ENCODE data around the gene SLC22A12. TPM values are rescaled to one million over a fixed set of nuclear protein-coding genes. Genes with fewer than 3 reads are reported as not detected.

The SLC22A12 gene
- total and polyA plus RNA-seq, 2 of the 8 experiments (the other 6 are each of a cell fraction or from before 2014, with no cell fraction given) = not detected

DNA sequence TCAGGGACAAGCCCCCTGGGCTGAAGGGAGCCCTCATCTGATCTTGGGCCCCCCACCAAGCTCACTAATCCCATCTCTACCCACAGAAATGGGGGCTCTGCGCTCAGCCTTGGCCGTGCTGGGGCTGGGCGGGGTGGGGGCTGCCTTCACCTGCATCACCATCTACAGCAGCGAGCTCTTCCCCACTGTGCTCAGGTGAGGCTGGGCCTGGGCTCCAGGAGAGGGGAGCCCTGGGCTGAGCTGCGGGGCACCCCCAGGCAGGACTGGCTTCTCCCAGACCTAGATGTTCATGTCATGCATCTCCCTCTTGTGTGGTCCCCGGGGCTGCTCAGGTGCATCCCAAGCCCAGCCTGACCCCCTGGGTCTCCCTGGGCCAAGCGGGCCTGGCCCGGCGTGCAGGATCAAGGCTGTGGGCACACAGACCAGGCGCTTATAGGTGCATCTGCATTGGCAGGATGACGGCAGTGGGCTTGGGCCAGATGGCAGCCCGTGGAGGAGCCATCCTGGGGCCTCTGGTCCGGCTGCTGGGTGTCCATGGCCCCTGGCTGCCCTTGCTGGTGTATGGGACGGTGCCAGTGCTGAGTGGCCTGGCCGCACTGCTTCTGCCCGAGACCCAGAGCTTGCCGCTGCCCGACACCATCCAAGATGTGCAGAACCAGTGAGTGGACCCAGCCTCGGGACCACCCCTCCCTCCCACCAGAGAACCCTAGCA lies 9.4 kb downstream of the SLC22A12 start:
- peaks cover 9% of the 10 kb centered on the region; the same call in 1 of the 2 replicates for H3K23me2 ChIP-seq (ENCODE audit: low read depth, low read length)
- no peak for TF ChIP-seq EGR1 (IDR thresholded peaks at IDR 0.05; ENCODE audit: borderline replicate concordance, low read depth, low read length)
- TF ChIP-seq TBP (IDR thresholded peaks at IDR 0.05; ENCODE audit: low read depth, low read length) = no peak
- TF ChIP-seq RXRA (IDR thresholded peaks at IDR 0.05; ENCODE audit: insufficient read depth, low read depth, low read length) = no peak
- no peak for TF ChIP-seq SRF (IDR thresholded peaks at IDR 0.05; ENCODE audit: low read depth, low read length)
- no peak for TF ChIP-seq SP4 (IDR thresholded peaks at IDR 0.05; ENCODE audit: low read length)
- TF ChIP-seq CBX5 (IDR thresholded peaks at IDR 0.05; ENCODE audit: low read depth, low read length) = no peak
- no peak overlapping the region for H3K18ac ChIP-seq (ENCODE audit: extremely low read depth, low read length)
- H4K20me1 ChIP-seq (replicated peaks in 1 of 2; ENCODE audit: control insufficient read depth in 1 of 2, insufficient read depth in 2 of 2, low read length in 2 of 2) = peaks cover 0 to 8% of the 10 kb centered on the region in 2 experiments
- H2AK5ac ChIP-seq (ENCODE audit: low read depth, low read length) = no peak overlapping the region
- no peak overlapping the region for H2AFZ ChIP-seq (ENCODE audit: low read length)
- H3K36me3 ChIP-seq (ENCODE audit: control insufficient read depth in 2 of 4, insufficient read depth in 4 of 4, low read length in 3 of 4) = no peaks in the 10 kb centered on the region
- no peak overlapping the region for H4K5ac ChIP-seq (ENCODE audit: insufficient read length, low read depth, low read length)
- no peak overlapping the region for H3K23ac ChIP-seq (ENCODE audit: insufficient read length)
- no peak overlapping the region for H3K9ac ChIP-seq (replicated peaks in 1 of 4; ENCODE audit: extremely low read depth in 1 of 4, low read depth in 3 of 4, low read length in 3 of 4)
- H3K4me3 ChIP-seq (ENCODE audit: extremely low read depth in 1 of 4, insufficient read depth in 2 of 4, low read depth in 3 of 4, low read length in 4 of 4) = no peak overlapping the region
- DNase-seq (ENCODE audit: low read depth in 1 of 2, low spot score in 2 of 2) (no peak), FAIRE-seq (no peak)
- H4K8ac ChIP-seq (ENCODE audit: extremely low read depth, insufficient read depth, low read length) = no peak overlapping the region
- no peak overlapping the region for H3K56ac ChIP-seq (replicated peaks; ENCODE audit: insufficient read length, low read depth, low read length)
- no peak overlapping the region for H4K91ac ChIP-seq (replicated peaks; ENCODE audit: insufficient read length, low read length)
- no peak overlapping the region for H3K27ac ChIP-seq (ENCODE audit: low read depth, low read length)
- no peak overlapping the region for H2BK12ac ChIP-seq (ENCODE audit: low read depth, low read length)
- peaks cover 0 to 4% of the 10 kb centered on the region in 2 experiments; a peak in 1 of 4 replicates for H3K9me3 ChIP-seq (ENCODE audit: insufficient read depth in 2 of 2, low read depth in 1 of 2, low read length in 1 of 2)
- H3K4me1 ChIP-seq (replicated peaks in 1 of 4; ENCODE audit: control insufficient read depth in 3 of 4, insufficient read depth in 4 of 4, low read length in 3 of 4) = no peaks in the 10 kb centered on the region; a peak in 1 of 7 replicates
- H3K4me2 ChIP-seq (ENCODE audit: insufficient read depth in 1 of 2, low read depth in 2 of 2, low read length in 2 of 2) = no peak overlapping the region
- no peaks in the 10 kb centered on the region for H3K79me1 ChIP-seq (ENCODE audit: low read depth, low read length)
- no peak overlapping the region for H3K14ac ChIP-seq (ENCODE audit: insufficient read length)
- POLR2A ChIA-PET (ENCODE audit: partially characterized antibody) = interaction anchor here (0.9 kb wide), 1 partner anchor 14 kb away, joined by 5 read pairs; no protein-coding TSS in a partner anchor
- H3K4ac ChIP-seq (replicated peaks; ENCODE audit: insufficient read length, low read depth, low read length) = no peak overlapping the region
- H2BK5ac ChIP-seq (ENCODE audit: low read depth, low read length) = no peak overlapping the region
- no peak overlapping the region for H2BK120ac ChIP-seq (replicated peaks; ENCODE audit: low read depth, low read length)
- H2BK20ac ChIP-seq (ENCODE audit: low read length) = no peak overlapping the region
- H3K79me2 ChIP-seq (ENCODE audit: control insufficient read depth in 1 of 2, insufficient read depth in 2 of 2, low read length in 2 of 2) = no peaks in the 10 kb centered on the region
- CTCF ChIA-PET (ENCODE audit: partially characterized antibody) = interaction anchor here (0.9 to 2.1 kb wide), 3 partner anchors 28 to 51 kb away, joined by 3 to 14 read pairs (median 4); no protein-coding TSS in a partner anchor
- H2BK15ac ChIP-seq (ENCODE audit: low read length) = no peak overlapping the region
- 91% methylated on average over 15 of the region's 19 CpGs; no CpG with 5 or more reads in 1 of the 2 experiments for WGBS, 2 experiments (ENCODE audit: extremely low coverage in 1 of 2, insufficient coverage in 1 of 2, insufficient read length in 1 of 2, insufficient replicate concordance in 2 of 2, low coverage in 1 of 2, low lambda C conversion rate in 2 of 2, missing lambda C conversion rate in 1 of 2)
- no peaks in the 10 kb centered on the region for H3K27me3 ChIP-seq (replicated peaks in 1 of 4; ENCODE audit: control insufficient read depth in 3 of 4, extremely low read depth in 1 of 4, insufficient read depth in 3 of 4, low read length in 3 of 4)

Data from H1 (cell line).